Mammary epithelial cell (primary cell): Measurements from ENCODE around the gene PPARG.

Experiments
- EZH2 ChIP-seq: IDR thresholded peaks from 2 replicates; pipeline ENCODE4 v1.6.1; 2012; ENCODE audit warnings: low read length, inconsistent platforms, borderline replicate concordance
- TF ChIP-seq, protein P1 (sequence below), 2 donors: IDR thresholded peaks in 1 of 2; conservative IDR thresholded peaks in 1 of 2; 2 replicates each; pipeline ENCODE4 v1.5.1; 2011 to 2012; ENCODE audit warnings: inconsistent platforms in 2 of 2, low read length in 2 of 2, mild to moderate bottlenecking in 2 of 2, control low read depth in 1 of 2, low read depth in 1 of 2; ENCODE audit not compliant: insufficient read depth in 1 of 2; ENCODE audit errors: extremely low read depth in 1 of 2

DNA sequence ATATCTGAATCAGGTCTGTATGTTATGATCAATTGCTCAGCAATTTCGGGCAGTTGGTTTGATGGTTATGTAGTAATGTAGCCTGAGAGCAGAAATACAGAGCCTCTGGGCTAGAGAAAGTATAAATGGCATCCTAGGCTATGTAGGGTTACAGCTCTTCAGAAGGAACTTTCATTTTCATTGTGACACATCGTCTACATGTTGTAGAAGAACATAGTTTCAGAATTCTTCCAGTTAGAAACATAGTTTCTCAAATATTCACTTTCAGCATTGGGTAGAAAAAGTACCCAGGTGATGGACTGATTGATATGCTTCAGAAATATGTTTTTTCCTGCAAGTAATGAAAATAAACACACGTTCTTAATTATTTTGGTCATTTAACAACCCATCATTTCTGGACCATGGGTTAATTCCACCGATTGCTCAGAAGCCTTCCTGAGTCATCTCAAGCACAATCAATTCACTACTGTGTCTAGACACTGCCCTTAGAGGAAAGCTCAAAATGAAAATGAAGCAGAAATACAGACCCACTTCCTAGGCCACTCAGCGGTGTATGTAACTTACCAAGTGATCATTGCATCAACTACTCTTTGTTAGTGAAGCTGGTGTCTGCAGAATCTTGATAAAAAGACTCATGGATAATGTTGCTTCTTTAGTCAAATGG is 106.6 kb downstream of the PPARG start:
- TF ChIP-seq, protein P1, sequence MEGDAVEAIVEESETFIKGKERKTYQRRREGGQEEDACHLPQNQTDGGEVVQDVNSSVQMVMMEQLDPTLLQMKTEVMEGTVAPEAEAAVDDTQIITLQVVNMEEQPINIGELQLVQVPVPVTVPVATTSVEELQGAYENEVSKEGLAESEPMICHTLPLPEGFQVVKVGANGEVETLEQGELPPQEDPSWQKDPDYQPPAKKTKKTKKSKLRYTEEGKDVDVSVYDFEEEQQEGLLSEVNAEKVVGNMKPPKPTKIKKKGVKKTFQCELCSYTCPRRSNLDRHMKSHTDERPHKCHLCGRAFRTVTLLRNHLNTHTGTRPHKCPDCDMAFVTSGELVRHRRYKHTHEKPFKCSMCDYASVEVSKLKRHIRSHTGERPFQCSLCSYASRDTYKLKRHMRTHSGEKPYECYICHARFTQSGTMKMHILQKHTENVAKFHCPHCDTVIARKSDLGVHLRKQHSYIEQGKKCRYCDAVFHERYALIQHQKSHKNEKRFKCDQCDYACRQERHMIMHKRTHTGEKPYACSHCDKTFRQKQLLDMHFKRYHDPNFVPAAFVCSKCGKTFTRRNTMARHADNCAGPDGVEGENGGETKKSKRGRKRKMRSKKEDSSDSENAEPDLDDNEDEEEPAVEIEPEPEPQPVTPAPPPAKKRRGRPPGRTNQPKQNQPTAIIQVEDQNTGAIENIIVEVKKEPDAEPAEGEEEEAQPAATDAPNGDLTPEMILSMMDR (conservative IDR thresholded peaks at IDR 0.05 in 1 of 2, IDR thresholded peaks at IDR 0.05 in 1 of 2; ENCODE audit: extremely low read depth in 1 of 2, insufficient read depth in 1 of 2, low read depth in 1 of 2, low read length in 2 of 2), result no peak
- no peak for TF ChIP-seq EZH2
